ENCODE results near the gene DCTN3. TPM values are rescaled to one million over a fixed set of nuclear protein-coding genes. Genes with fewer than 3 reads are reported as not detected.

The DCTN3 gene
- total and polyA plus RNA-seq, 2 donors (not counting 3 experiments of a cell fraction or from before 2014, with no cell fraction given): 91.0 to 170 TPM

DNA sequence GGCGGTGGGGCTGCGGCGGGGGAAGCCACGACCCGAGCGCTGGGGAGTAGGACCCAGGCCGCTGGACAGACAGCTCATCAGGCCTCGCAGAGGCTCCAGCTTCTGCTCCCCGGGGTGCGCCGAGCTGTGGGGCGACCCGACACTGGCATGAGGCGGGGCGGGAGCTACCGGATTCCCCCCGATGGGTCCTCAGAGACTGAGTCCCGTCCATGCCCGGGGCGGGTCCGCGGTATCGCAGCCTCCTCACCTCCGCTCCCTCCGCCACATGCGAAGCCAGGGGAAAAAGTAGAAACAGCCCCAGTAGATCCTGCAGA lies 44.7 kb upstream of the DCTN3 start:
- Histone ChIP-seq H2AFZ (ENCODE audit: low read depth, low read length) (peak overlapping the region; percentile 94), H3K36me3 (ENCODE audit: control insufficient read depth in 2 of 2, extremely low read depth in 1 of 2, insufficient read depth in 2 of 2, low read length in 2 of 2) (no peaks in the 10 kb centered on the region), H3K27ac (ENCODE audit: insufficient read depth, low read depth, low read length) (no peak overlapping the region), H3K4me2 (ENCODE audit: insufficient read depth, low read length) (peak overlapping the region; percentile 63), H4K20me1 (replicated peaks; ENCODE audit: control insufficient read depth, extremely low read depth, insufficient read depth, low read length) (no peaks in the 10 kb centered on the region), H3K27me3 (ENCODE audit: control insufficient read depth in 2 of 2, insufficient read depth in 2 of 2, low read length in 2 of 2) (no peaks in the 10 kb centered on the region), H3K4me3 (replicated peaks in 1 of 3; ENCODE audit: insufficient read depth in 1 of 3, low read depth in 1 of 3, low read length in 3 of 3) (peak overlapping the region; percentile 17 to 49 (median 24)), H3K9me1 (replicated peaks; ENCODE audit: control insufficient read depth, extremely low read depth, insufficient read depth, low read length) (no peaks in the 10 kb centered on the region), H3K4me1 (ENCODE audit: control insufficient read depth, extremely low read depth, insufficient read depth, low read length) (peaks cover 5% of the 10 kb centered on the region), H3K9ac (replicated peaks; ENCODE audit: extremely low read depth, insufficient read depth, low read length) (no peak overlapping the region), H3K79me2 (ENCODE audit: control insufficient read depth, insufficient read depth, low read length) (no peaks in the 10 kb centered on the region), H3K9me3 (replicated peaks; ENCODE audit: control insufficient read depth, insufficient read depth, low read length) (no peaks in the 10 kb centered on the region)
- no peak for DNase-seq (ENCODE audit: low read depth, low spot score)
- BruUV-seq (replicated peaks): no TSS peak
- dilution Hi-C loops (cut with MboI; ENCODE audit: extremely low pct_ligation_motif_present, low sequenced_read_pairs): no loop called here
- intact Hi-C loops (cut with micrococcal nuclease): loop anchor here (1.0 to 2.0 kb wide), 4 partner anchors 10 to 52 kb away; partner anchors contain the start of genes IL11RA, RPP25L and SIGMAR1
- no peak for FAIRE-seq
- ChIA-PET CTCF (interaction anchor here (0.7 to 2.3 kb wide), 13 partner anchors 9 to 235 kb away, joined by 3 to 15 read pairs (median 6); partner anchors contain the start of genes GALT, IL11RA, RPP25L and SIGMAR1), POLR2A (interaction anchor here (0.6 to 1.2 kb wide), 2 partner anchors 18 to 27 kb away, joined by 3 to 7 read pairs; partner anchors contain the start of genes GALT and SIGMAR1)
- TF ChIP-seq POLR2AphosphoS5 (IDR thresholded peaks at IDR 0.05; ENCODE audit: insufficient read depth, low read depth, low read length) (peak; percentile 25), JUN (IDR thresholded peaks at IDR 0.05; ENCODE audit: borderline replicate concordance, insufficient read depth, insufficient read length, low read depth) (no peak), FOS (IDR thresholded peaks at IDR 0.05; ENCODE audit: borderline replicate concordance, insufficient read depth, low read length) (no peak)

GRCh38 chr9:34664281-34665066 lies 44.2 kb upstream of the DCTN3 start:
- ChIA-PET CTCF (interaction anchor here (1.0 to 2.3 kb wide), 14 partner anchors 8 to 235 kb away, joined by 3 to 15 read pairs (median 6); partner anchors contain the start of genes GALT, IL11RA, RPP25L and SIGMAR1), POLR2A (interaction anchor here (1.2 kb wide), 1 partner anchor 17 kb away, joined by 7 read pairs; the partner anchor contains the start of gene GALT)
- intact Hi-C loops (cut with micrococcal nuclease): loop anchor here (1.0 to 2.0 kb wide), 4 partner anchors 11 to 52 kb away; partner anchors contain the start of genes IL11RA, RPP25L and SIGMAR1
- no peaks in the 10 kb centered on the region for H3K9me1 ChIP-seq (replicated peaks; ENCODE audit: control insufficient read depth, extremely low read depth, insufficient read depth, low read length)
- dilution Hi-C loops (cut with MboI; ENCODE audit: extremely low pct_ligation_motif_present, low sequenced_read_pairs): no loop called here
- peak overlapping the region; percentile 63 for H3K4me2 ChIP-seq (ENCODE audit: insufficient read depth, low read length)
- no peaks in the 10 kb centered on the region for H4K20me1 ChIP-seq (replicated peaks; ENCODE audit: control insufficient read depth, extremely low read depth, insufficient read depth, low read length)
- H3K9me3 ChIP-seq (replicated peaks; ENCODE audit: control insufficient read depth, insufficient read depth, low read length): no peaks in the 10 kb centered on the region
- peak overlapping the region; percentile 17 to 49 (median 24) for H3K4me3 ChIP-seq (replicated peaks in 1 of 3; ENCODE audit: insufficient read depth in 1 of 3, low read depth in 1 of 3, low read length in 3 of 3)
- no peaks in the 10 kb centered on the region for H3K36me3 ChIP-seq (ENCODE audit: control insufficient read depth in 2 of 2, extremely low read depth in 1 of 2, insufficient read depth in 2 of 2, low read length in 2 of 2)
- no peak overlapping the region for H3K9ac ChIP-seq (replicated peaks; ENCODE audit: extremely low read depth, insufficient read depth, low read length)
- H3K79me2 ChIP-seq (ENCODE audit: control insufficient read depth, insufficient read depth, low read length): no peaks in the 10 kb centered on the region
- no peak overlapping the region for H3K27ac ChIP-seq (ENCODE audit: insufficient read depth, low read depth, low read length)
- no peaks in the 10 kb centered on the region for H3K27me3 ChIP-seq (ENCODE audit: control insufficient read depth in 2 of 2, insufficient read depth in 2 of 2, low read length in 2 of 2)
- peak overlapping the region; percentile 94 for H2AFZ ChIP-seq (ENCODE audit: low read depth, low read length)
- DNase-seq (ENCODE audit: low read depth, low spot score) (peak; percentile 80), FAIRE-seq (peak; percentile 93)
- BruUV-seq (replicated peaks): no TSS peak
- H3K4me1 ChIP-seq (ENCODE audit: control insufficient read depth, extremely low read depth, insufficient read depth, low read length): peaks cover 5% of the 10 kb centered on the region
- TF ChIP-seq EZH2 (IDR thresholded peaks at IDR 0.05; ENCODE audit: borderline replicate concordance, low read depth, low read length, severe bottlenecking): no peak
- TF ChIP-seq POLR2AphosphoS5 (IDR thresholded peaks at IDR 0.05; ENCODE audit: insufficient read depth, low read depth, low read length): no peak
- TF ChIP-seq, protein P1, sequence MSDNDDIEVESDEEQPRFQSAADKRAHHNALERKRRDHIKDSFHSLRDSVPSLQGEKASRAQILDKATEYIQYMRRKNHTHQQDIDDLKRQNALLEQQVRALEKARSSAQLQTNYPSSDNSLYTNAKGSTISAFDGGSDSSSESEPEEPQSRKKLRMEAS (IDR thresholded peaks at IDR 0.05; ENCODE audit: insufficient read depth, insufficient read length): no peak
- peak; percentile 90 to 95 for TF ChIP-seq CTCF (IDR thresholded peaks at IDR 0.05; ENCODE audit: extremely low read depth in 1 of 2, insufficient read depth in 1 of 2, low read depth in 1 of 2, low read length in 2 of 2)
